IMR-90 (cell line): ENCODE data around the gene KIAA0319L. TPM values are rescaled to one million over a fixed set of nuclear protein-coding genes. Genes with fewer than 3 reads are reported as not detected.

Experiments used
- ATAC-seq: fragments of 200-7000 bp; cut with Tn5 transposase; 2 replicates; pipeline ENCODE4 v1.9.1; 2020; ENCODE audit warnings: low read depth, mild to moderate bottlenecking, moderate library complexity
- BruUV-seq: library from RNA; stranded (reverse); fragments of 400-500 nt; replicated peaks from 2 replicates; lab custom pipeline; 2021; lab: Mats Ljungman, UMichigan
- CTCF ChIA-PET: fragments of 300-600 bp; formaldehyde crosslinking; extraction: SDS; loops from one replicate; lab custom pipeline; 2021; ENCODE audit warnings: antibody characterized with exemption; lab: Yijun Ruan, JAX
- POLR2A ChIA-PET: fragments of 300-600 bp; sonication (Branson Sonifier 250); formaldehyde crosslinking; loops from one replicate; lab custom pipeline; 2022; ENCODE audit warnings: antibody characterized with exemption; ENCODE audit not compliant: unreplicated experiment; lab: Charles Lee
- DNase-seq: peaks from one replicate; pipeline ENCODE4 v3.0.0; 2013
- H2AFZ ChIP-seq: replicated peaks from 2 replicates; pipeline ENCODE3; 2013; ENCODE audit warnings: low read length, mild to moderate bottlenecking; ENCODE audit not compliant: poor library complexity
- H2AK5ac ChIP-seq: 2 replicates; pipeline ENCODE4 v1.6.1; 2013; ENCODE audit warnings: low read depth, low read length, inconsistent platforms
- H2AK9ac ChIP-seq: replicated peaks from 2 replicates; pipeline ENCODE3; 2013; ENCODE audit warnings: mild to moderate bottlenecking, low read depth, low read length, moderate library complexity; ENCODE audit not compliant: poor library complexity
- H2BK120ac ChIP-seq: 2 replicates; pipeline ENCODE4 v1.6.1; 2013; ENCODE audit warnings: low read depth, low read length, inconsistent platforms
- H2BK15ac ChIP-seq: 3 replicates; pipeline ENCODE4 v1.6.1; 2013; ENCODE audit warnings: low read depth, low read length, inconsistent platforms
- H2BK20ac ChIP-seq: 2 replicates; pipeline ENCODE4 v1.6.1; 2013; ENCODE audit warnings: low read depth, mild to moderate bottlenecking, inconsistent platforms, low read length, moderate library complexity
- H2BK5ac ChIP-seq: 2 replicates; pipeline ENCODE4 v1.6.1; 2013; ENCODE audit warnings: mild to moderate bottlenecking, low read depth, low read length, inconsistent platforms; ENCODE audit not compliant: poor library complexity, severe bottlenecking
- H3K14ac ChIP-seq: replicated peaks from 2 replicates; pipeline ENCODE4 v1.6.1; 2013; ENCODE audit warnings: low read depth, low read length, inconsistent platforms
- H3K18ac ChIP-seq: 2 replicates; pipeline ENCODE4 v1.6.1; 2013; ENCODE audit warnings: low read depth, low read length, control low read depth
- H3K23ac ChIP-seq: 2 replicates; pipeline ENCODE4 v1.6.1; 2013; ENCODE audit warnings: low read depth, low read length, inconsistent platforms
- H3K27ac ChIP-seq: 2 replicates; pipeline ENCODE4 v1.5.1; 2013; ENCODE audit warnings: mild to moderate bottlenecking, control low read depth, low read length; ENCODE audit not compliant: insufficient read depth
- H3K27me3 ChIP-seq: 2 replicates; pipeline ENCODE4 v1.6.1; 2013; ENCODE audit warnings: low read length; ENCODE audit not compliant: control insufficient read depth, insufficient read depth
- H3K36me3 ChIP-seq: 2 replicates; pipeline ENCODE4 v1.6.1; 2013; ENCODE audit warnings: low read length, mixed read lengths; ENCODE audit not compliant: control insufficient read depth, insufficient read depth
- H3K4ac ChIP-seq: 2 replicates; pipeline ENCODE4 v1.6.1; 2013; ENCODE audit warnings: low read depth, low read length, inconsistent platforms
- H3K4me1 ChIP-seq: 2 replicates; pipeline ENCODE4 v1.6.1; 2013; ENCODE audit warnings: low read length, mixed read lengths; ENCODE audit not compliant: control insufficient read depth, insufficient read depth
- H3K4me2 ChIP-seq: 2 replicates; pipeline ENCODE4 v1.6.1; 2013; ENCODE audit warnings: low read depth, mild to moderate bottlenecking, control low read depth, low read length, moderate library complexity
- H3K4me3 ChIP-seq: 2 replicates; pipeline ENCODE4 v1.5.1; 2013; ENCODE audit warnings: low read depth, mild to moderate bottlenecking, control low read depth, low read length, moderate library complexity; ENCODE audit not compliant: insufficient read depth
- H3K56ac ChIP-seq: 2 replicates; pipeline ENCODE4 v1.6.1; 2013; ENCODE audit warnings: low read length, inconsistent platforms; ENCODE audit not compliant: insufficient read depth; ENCODE audit errors: extremely low read depth
- H3K79me1 ChIP-seq, 2 experiments: 2 replicates each; pipeline ENCODE4 v1.6.1; 2013; ENCODE audit warnings: low read length in 2 of 2, inconsistent platforms in 1 of 2, low read depth in 1 of 2
- H3K9ac ChIP-seq: 2 replicates; pipeline ENCODE4 v1.6.1; 2013; ENCODE audit warnings: low read depth, low read length, control low read depth
- H3K9me1 ChIP-seq: 2 replicates; pipeline ENCODE4 v1.6.1; 2013; ENCODE audit warnings: low read length, inconsistent platforms; ENCODE audit not compliant: insufficient read depth
- H3K9me3 ChIP-seq: 2 replicates; pipeline ENCODE4 v1.6.1; 2013; ENCODE audit warnings: low read length; ENCODE audit not compliant: control insufficient read depth, insufficient read depth
- H4K20me1 ChIP-seq: 2 replicates; pipeline ENCODE4 v1.6.1; 2013; ENCODE audit warnings: low read length, inconsistent platforms; ENCODE audit not compliant: insufficient read depth
- H4K5ac ChIP-seq: 2 replicates; pipeline ENCODE4 v1.6.1; 2013; ENCODE audit warnings: mild to moderate bottlenecking, low read depth, low read length, control low read depth
- H4K8ac ChIP-seq, 2 experiments: 2 replicates each; pipeline ENCODE4 v1.6.1; 2013; ENCODE audit warnings: low read depth in 2 of 2, low read length in 2 of 2, control low read depth in 1 of 2, inconsistent platforms in 1 of 2
- H4K91ac ChIP-seq: 2 replicates; pipeline ENCODE4 v1.6.1; 2013; ENCODE audit warnings: low read depth, low read length, inconsistent platforms; ENCODE audit not compliant: insufficient read depth
- BHLHE40 ChIP-seq: fragments of 150-350 bp; IDR thresholded peaks from 2 replicates; pipeline ENCODE4 v1.6.1; 2016; ENCODE audit warnings: mild to moderate bottlenecking, low read depth, low read length
- CEBPB ChIP-seq: IDR thresholded peaks from 2 replicates; pipeline ENCODE4 v1.6.1; 2012; ENCODE audit warnings: low read depth, low read length, improper control_type of control experiment
- CTCF ChIP-seq: conservative IDR thresholded peaks from 2 replicates; pipeline ENCODE4 v1.5.1; 2012; ENCODE audit warnings: mild to moderate bottlenecking, low read depth, low read length, improper control_type of control experiment
- FOS ChIP-seq: fragments of 150-350 bp; IDR thresholded peaks from 2 replicates; pipeline ENCODE4 v1.6.1; 2016; ENCODE audit warnings: low read depth, low read length
- MAFK ChIP-seq: IDR thresholded peaks from 2 replicates; pipeline ENCODE4 v1.6.1; 2012; ENCODE audit warnings: low read depth, low read length, improper control_type of control experiment
- MAZ ChIP-seq: IDR thresholded peaks from 2 replicates; pipeline ENCODE4 v1.6.1; 2012; ENCODE audit warnings: low read depth, mild to moderate bottlenecking, low read length, improper control_type of control experiment, moderate library complexity, borderline replicate concordance
- MXI1 ChIP-seq: IDR thresholded peaks from 2 replicates; pipeline ENCODE4 v1.6.1; 2012; ENCODE audit warnings: low read depth, mild to moderate bottlenecking, low read length, moderate library complexity, borderline replicate concordance
- NFE2L2 ChIP-seq: fragments of 150-350 bp; IDR thresholded peaks from 2 replicates; pipeline ENCODE4 v1.6.1; 2016; ENCODE audit warnings: low read depth, mild to moderate bottlenecking, low read length
- POLR2A ChIP-seq: IDR thresholded peaks from 2 replicates; pipeline ENCODE4 v1.6.1; 2012; ENCODE audit warnings: mild to moderate bottlenecking, low read depth, low read length
- RAD21 ChIP-seq: IDR thresholded peaks from 2 replicates; pipeline ENCODE4 v1.6.1; 2012; ENCODE audit warnings: low read length, improper control_type of control experiment
- RCOR1 ChIP-seq: IDR thresholded peaks from 2 replicates; pipeline ENCODE4 v1.6.1; 2012; ENCODE audit warnings: mild to moderate bottlenecking, low read length, improper control_type of control experiment; ENCODE audit not compliant: insufficient replicate concordance
- RFX5 ChIP-seq: IDR thresholded peaks from 2 replicates; pipeline ENCODE4 v1.8.0; 2012; ENCODE audit warnings: low read depth, mild to moderate bottlenecking, low read length, moderate library complexity
- SMC3 ChIP-seq: fragments of 150-350 bp; IDR thresholded peaks from 2 replicates; pipeline ENCODE4 v1.6.1; 2016; ENCODE audit warnings: low read depth, mild to moderate bottlenecking, antibody characterized with exemption, low read length, moderate library complexity
- USF2 ChIP-seq: fragments of 150-350 bp; IDR thresholded peaks from 2 replicates; pipeline ENCODE4 v1.6.1; 2017; ENCODE audit warnings: mild to moderate bottlenecking, antibody characterized with exemption, low read length, low read depth
- WGBS, 2 experiments: methylation state at CpG; one replicate each; pipeline versions ENCODE4 v1.1.5 to v1.1.7; 2013; ENCODE audit warnings: missing lambda C conversion rate in 2 of 2; ENCODE audit not compliant: insufficient read length in 1 of 2; ENCODE audit errors: extremely low coverage in 2 of 2; 5-methylcytosine and 5-hydroxymethylcytosine counted together
- dilution Hi-C: fragments of 300-500 bp; cut with HindIII; formaldehyde crosslinking; loops from one replicate; pipeline ENCODE4 v1.14.3; 2018; ENCODE audit warnings: low sequenced_read_pairs; ENCODE audit not compliant: unreplicated experiment
- in situ Hi-C: fragments of 300-500 bp; cut with MboI; formaldehyde crosslinking; loops from 3 replicates; pipeline ENCODE4 v1.14.3; 2019; ENCODE audit warnings: low sequenced_read_pairs, inconsistent platforms, mixed read lengths
- intact Hi-C: fragments of 100-400 bp; cut with micrococcal nuclease; formaldehyde crosslinking; loops from 2 replicates; pipeline ENCODE4 v1.10.0; 2022
- polyA plus RNA-seq, 3 experiments: library from polyadenylated mRNA; depleted of rRNA; stranded (reverse); fragments of >200 nt; gene quantifications; 2 replicates each; pipeline ENCODE4 v1.2.3, GENCODE V29; 2012; ENCODE audit warnings: low replicate concordance in 1 of 3
- total RNA-seq: library from RNA; depleted of rRNA; stranded (reverse); fragments of >200 nt; gene quantifications from 2 replicates; pipeline ENCODE4 v1.2.3, GENCODE V29; 2012
- TF ChIP-seq, protein P1 (sequence below): fragments of 150-350 bp; IDR thresholded peaks from 2 replicates; pipeline ENCODE4 v1.6.1; 2016; ENCODE audit warnings: low read depth, mild to moderate bottlenecking, low read length, moderate library complexity, borderline replicate concordance

KIAA0319L gene
- total and polyA plus RNA-seq, 2 of the 4 experiments (the other 2 are of a cell fraction): 38.0 to 49.8 TPM

DNA sequence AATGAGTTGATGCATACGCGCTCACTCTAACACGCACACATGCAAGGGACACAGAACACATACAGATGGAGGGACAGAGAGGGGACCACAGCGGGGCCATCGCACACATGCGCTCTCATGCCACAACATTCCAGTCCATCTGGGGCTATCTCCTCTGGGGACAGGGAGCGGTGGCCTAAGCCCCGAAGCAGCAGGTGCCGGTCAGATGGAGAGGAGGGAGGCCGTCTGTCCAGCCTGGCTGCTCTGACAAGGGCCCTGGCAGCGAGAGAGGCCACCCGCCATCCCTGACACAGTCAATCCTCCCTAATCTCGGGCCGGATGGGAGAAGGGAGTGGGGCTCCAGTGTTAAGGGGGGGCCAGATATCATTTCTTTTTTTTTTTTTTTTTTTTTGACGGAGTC, 123.5 kb downstream of the KIAA0319L start:
- H2AK9ac ChIP-seq: no peak overlapping the region
- no peak overlapping the region for H3K4me3 ChIP-seq
- H4K8ac ChIP-seq: no peak overlapping the region
- dilution Hi-C loops (no loop called here), in situ Hi-C loops (no loop called here), intact Hi-C loops (no loop called here)
- no peaks in the 10 kb centered on the region for H3K9me3 ChIP-seq
- CTCF ChIA-PET: no interaction called here
- DNase-seq (no peak), ATAC-seq (no peak)
- no peak overlapping the region for H3K14ac ChIP-seq
- peaks cover 50% of the 10 kb centered on the region for H3K36me3 ChIP-seq
- H2AK5ac ChIP-seq: no peak overlapping the region
- no peak overlapping the region for H3K4me2 ChIP-seq
- TF ChIP-seq FOS (no peak), MAZ (no peak), RAD21 (no peak), POLR2A (no peak), USF2 (no peak), RFX5 (no peak), CEBPB (no peak), NFE2L2 (no peak), MAFK (no peak), CTCF (no peak), SMC3 (no peak), BHLHE40 (no peak), RCOR1 (no peak), MXI1 (no peak)
- TF ChIP-seq, protein P1, sequence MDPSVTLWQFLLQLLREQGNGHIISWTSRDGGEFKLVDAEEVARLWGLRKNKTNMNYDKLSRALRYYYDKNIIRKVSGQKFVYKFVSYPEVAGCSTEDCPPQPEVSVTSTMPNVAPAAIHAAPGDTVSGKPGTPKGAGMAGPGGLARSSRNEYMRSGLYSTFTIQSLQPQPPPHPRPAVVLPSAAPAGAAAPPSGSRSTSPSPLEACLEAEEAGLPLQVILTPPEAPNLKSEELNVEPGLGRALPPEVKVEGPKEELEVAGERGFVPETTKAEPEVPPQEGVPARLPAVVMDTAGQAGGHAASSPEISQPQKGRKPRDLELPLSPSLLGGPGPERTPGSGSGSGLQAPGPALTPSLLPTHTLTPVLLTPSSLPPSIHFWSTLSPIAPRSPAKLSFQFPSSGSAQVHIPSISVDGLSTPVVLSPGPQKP: no peak
- H4K5ac ChIP-seq: no peak overlapping the region
- peaks cover 2% of the 10 kb centered on the region; the same call in 1 of the 2 replicates for H3K4me1 ChIP-seq
- no peak overlapping the region for H2AFZ ChIP-seq
- H2BK15ac ChIP-seq: no peak overlapping the region
- peaks cover 3% of the 10 kb centered on the region; the same call in 1 of the 2 replicates for H3K9me1 ChIP-seq
- BruUV-seq: TSS peak; percentile 87
- no peak overlapping the region for H3K4ac ChIP-seq
- no peak overlapping the region for H4K91ac ChIP-seq
- H2BK120ac ChIP-seq: no peak overlapping the region
- POLR2A ChIA-PET: no interaction called here
- WGBS, 2 experiments: no CpG with 5 or more reads among the region's 15 CpGs
- H3K27me3 ChIP-seq: no peaks in the 10 kb centered on the region
- no peak overlapping the region for H3K27ac ChIP-seq
- no peak overlapping the region for H3K9ac ChIP-seq
- no peak overlapping the region for H3K18ac ChIP-seq
- no peak overlapping the region for H3K23ac ChIP-seq
- no peak overlapping the region for H3K56ac ChIP-seq
- H4K20me1 ChIP-seq: peaks cover 3% of the 10 kb centered on the region; the same call in 1 of the 2 replicates
- no peak overlapping the region for H2BK5ac ChIP-seq
- H3K79me1 ChIP-seq: no peaks in the 10 kb centered on the region; a peak in 1 of 4 replicates
- H2BK20ac ChIP-seq: no peak overlapping the region
